Bone marrow (tissue), 2 donors: ENCODE results near the gene TRPM3.

Experiments used
- DNase-seq, 2 donors: peaks; one replicate each; lab custom pipeline; 2025; lab: John Stamatoyannopoulos, UW

TRPM3 gene

GRCh38 chr9:70553707-70554673, 567.4 kb downstream of the TRPM3 start:
- DNase-seq, result no peak

- DNase-seq, result no peak
Observed at GRCh38 chr9:70552561-70552960, 568.9 kb downstream of the TRPM3 start.

- no peak for DNase-seq
Observed at GRCh38 chr9:70551801-70552200, 569.6 kb downstream of the TRPM3 start.

- no peak for DNase-seq
Observed at GRCh38 chr9:70551396-70551795, 570.0 kb downstream of the TRPM3 start.

GRCh38 chr9:70549926-70550325, 571.5 kb downstream of the TRPM3 start:
- DNase-seq, result no peak

- no peak for DNase-seq
Observed at GRCh38 chr9:70542311-70542931, 579.0 kb downstream of the TRPM3 start.

- DNase-seq, result no peak
Observed at GRCh38 chr9:70540016-70540415, 581.4 kb downstream of the TRPM3 start.

- DNase-seq, result no peak
Observed at GRCh38 chr9:70539526-70539925, 581.9 kb downstream of the TRPM3 start.

GRCh38 chr9:70539001-70539400, 582.4 kb downstream of the TRPM3 start:
- DNase-seq, result no peak

GRCh38 chr9:70537084-70537483, 584.3 kb downstream of the TRPM3 start:
- DNase-seq, result no peak

- no peak for DNase-seq
Observed at GRCh38 chr9:70535546-70536323, 585.7 kb downstream of the TRPM3 start.

- DNase-seq, result no peak
Observed at GRCh38 chr9:70534471-70534870, 587.0 kb downstream of the TRPM3 start.

GRCh38 chr9:70534061-70534460, 587.4 kb downstream of the TRPM3 start:
- DNase-seq, result no peak

- DNase-seq, result no peak
Observed at GRCh38 chr9:70533492-70533891, 587.9 kb downstream of the TRPM3 start.

- DNase-seq, result no peak
Observed at GRCh38 chr9:70532716-70533115, 588.7 kb downstream of the TRPM3 start.

GRCh38 chr9:70531311-70531710, 590.1 kb downstream of the TRPM3 start:
- DNase-seq, result no peak

- DNase-seq, result no peak
Observed at GRCh38 chr9:70530716-70531115, 590.7 kb downstream of the TRPM3 start.

- no peak for DNase-seq
Observed at GRCh38 chr9:70529833-70530232, 591.6 kb downstream of the TRPM3 start.

- no peak for DNase-seq
Observed at GRCh38 chr9:70529377-70529776, 592.0 kb downstream of the TRPM3 start.

GRCh38 chr9:70526902-70527301, 594.5 kb downstream of the TRPM3 start:
- no peak for DNase-seq

GRCh38 chr9:70525519-70525918, 595.9 kb downstream of the TRPM3 start:
- DNase-seq, result peak in 1 of 2 donors; percentile 42

GRCh38 chr9:70519912-70520724, 601.3 kb downstream of the TRPM3 start:
- DNase-seq, result no peak
